Nephron progenitor cell (in vitro differentiated cells): ENCODE results near the gene AAK1.
"Not testable (repeated sequence)": the region's sequence is repeated elsewhere in the genome, so short reads cannot be mapped to it uniquely, and the experiment has no call there.

Experiments used
- DNase-seq: peaks from one replicate; pipeline ENCODE4 v3.0.0; 2021
- H3K27ac Mint-ChIP-seq: 2 replicates; pipeline ENCODE4 v1.8.0; 2021; ENCODE audit warnings: mild to moderate bottlenecking, moderate library complexity, mixed read lengths
- H3K27me3 Mint-ChIP-seq: 2 replicates; pipeline ENCODE4 v1.8.0; 2021; ENCODE audit warnings: mild to moderate bottlenecking, low read depth, mixed read lengths; ENCODE audit not compliant: poor library complexity
- H3K36me3 Mint-ChIP-seq: 2 replicates; pipeline ENCODE4 v1.8.0; 2021; ENCODE audit warnings: low read depth, mixed read lengths
- H3K4me1 Mint-ChIP-seq: 2 replicates; pipeline ENCODE4 v1.8.0; 2021; ENCODE audit warnings: mixed read lengths
- H3K4me3 Mint-ChIP-seq: 2 replicates; pipeline ENCODE4 v1.8.0; 2021; ENCODE audit warnings: mild to moderate bottlenecking, moderate library complexity, mixed read lengths
- H3K9me3 Mint-ChIP-seq: 2 replicates; pipeline ENCODE4 v1.8.0; 2021; ENCODE audit warnings: mild to moderate bottlenecking, moderate library complexity, mixed read lengths
- TF ChIP-seq, protein P1 (sequence below): fragments of 200-600 bp; sonication (generic); IDR thresholded peaks from 2 replicates; pipeline ENCODE4 v1.5.0; 2021; ENCODE audit warnings: antibody characterized with exemption

Gene AAK1

GRCh38 chr2:69429491-69430183 is 213.9 kb downstream of the AAK1 start:
- DNase-seq: no peak
- Mint-ChIP-seq H3K27me3 (no peaks in the 10 kb centered on the region), H3K4me3 (no peak overlapping the region), H3K27ac (no peak overlapping the region), H3K36me3 (peaks cover 28% of the 10 kb centered on the region), H3K4me1 (peaks cover 4% of the 10 kb centered on the region), H3K9me3 (no peaks in the 10 kb centered on the region)
- TF ChIP-seq, protein P1, sequence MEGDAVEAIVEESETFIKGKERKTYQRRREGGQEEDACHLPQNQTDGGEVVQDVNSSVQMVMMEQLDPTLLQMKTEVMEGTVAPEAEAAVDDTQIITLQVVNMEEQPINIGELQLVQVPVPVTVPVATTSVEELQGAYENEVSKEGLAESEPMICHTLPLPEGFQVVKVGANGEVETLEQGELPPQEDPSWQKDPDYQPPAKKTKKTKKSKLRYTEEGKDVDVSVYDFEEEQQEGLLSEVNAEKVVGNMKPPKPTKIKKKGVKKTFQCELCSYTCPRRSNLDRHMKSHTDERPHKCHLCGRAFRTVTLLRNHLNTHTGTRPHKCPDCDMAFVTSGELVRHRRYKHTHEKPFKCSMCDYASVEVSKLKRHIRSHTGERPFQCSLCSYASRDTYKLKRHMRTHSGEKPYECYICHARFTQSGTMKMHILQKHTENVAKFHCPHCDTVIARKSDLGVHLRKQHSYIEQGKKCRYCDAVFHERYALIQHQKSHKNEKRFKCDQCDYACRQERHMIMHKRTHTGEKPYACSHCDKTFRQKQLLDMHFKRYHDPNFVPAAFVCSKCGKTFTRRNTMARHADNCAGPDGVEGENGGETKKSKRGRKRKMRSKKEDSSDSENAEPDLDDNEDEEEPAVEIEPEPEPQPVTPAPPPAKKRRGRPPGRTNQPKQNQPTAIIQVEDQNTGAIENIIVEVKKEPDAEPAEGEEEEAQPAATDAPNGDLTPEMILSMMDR: no peak

DNA sequence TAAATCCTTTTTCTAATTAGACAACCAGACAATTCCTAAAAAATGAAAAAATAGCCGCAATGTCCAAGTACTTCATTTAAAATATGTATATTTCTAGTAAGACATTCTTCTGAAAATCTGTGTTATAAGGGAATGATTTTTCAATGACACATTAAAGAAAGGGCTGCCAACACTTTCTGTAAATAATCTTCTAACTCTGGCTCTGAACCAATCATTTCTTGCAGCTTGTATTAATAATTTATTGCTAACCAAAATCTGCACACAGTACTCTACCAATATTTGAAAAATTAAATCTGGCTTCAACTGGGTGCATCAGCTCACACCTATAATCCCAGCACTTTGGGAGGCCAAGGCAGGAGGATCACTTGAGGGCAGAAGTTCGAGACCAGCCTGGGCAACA is 214.6 kb downstream of the AAK1 start:
- Mint-ChIP-seq H3K9me3 (no peaks in the 10 kb centered on the region), H3K4me3 (no peak overlapping the region), H3K27me3 (no peaks in the 10 kb centered on the region), H3K36me3 (peaks cover 24% of the 10 kb centered on the region), H3K27ac (no peak overlapping the region), H3K4me1 (no peaks in the 10 kb centered on the region)
- DNase-seq: no peak
- TF ChIP-seq, protein P1: no peak

DNA sequence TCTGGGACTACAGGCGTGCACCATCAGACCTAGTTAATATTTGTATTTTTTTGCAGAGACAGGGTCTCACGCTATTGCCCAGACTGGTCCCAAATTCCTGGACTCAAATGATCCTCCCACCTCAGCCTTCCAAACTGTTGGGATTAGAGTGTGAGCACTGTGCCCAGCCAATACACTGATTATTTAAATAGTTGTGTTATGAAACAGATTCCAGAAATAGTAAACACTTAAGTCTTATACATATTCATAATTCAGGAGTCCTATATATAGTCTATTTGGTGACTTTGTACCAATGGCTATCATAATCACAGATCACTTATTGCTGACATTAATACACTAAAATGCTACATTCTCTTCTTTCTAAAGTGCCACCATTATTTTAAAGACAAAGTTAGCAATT is 219.1 kb downstream of the AAK1 start:
- H3K36me3 Mint-ChIP-seq: peaks cover 46% of the 10 kb centered on the region
- no peaks in the 10 kb centered on the region for H3K9me3 Mint-ChIP-seq
- TF ChIP-seq, protein P1: no peak

DNA sequence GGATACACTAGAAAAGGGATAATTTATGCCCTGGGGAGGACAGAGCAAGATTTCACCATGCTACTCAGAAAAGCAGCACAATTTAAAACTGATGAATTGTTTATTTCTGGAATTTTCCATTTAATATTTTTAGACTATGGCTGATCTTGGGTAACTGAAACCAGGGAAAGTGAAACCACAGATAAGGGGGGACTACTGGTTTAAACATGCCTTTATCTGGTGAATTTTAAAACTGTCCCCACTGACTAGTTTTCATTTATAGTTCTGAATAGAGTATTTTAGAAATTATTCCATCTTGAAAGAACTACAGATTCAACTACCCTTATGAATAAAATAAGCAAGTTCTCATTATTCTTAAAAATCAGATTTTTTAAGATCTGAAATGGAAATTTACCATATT is 221.3 kb downstream of the AAK1 start:
- no peak overlapping the region for H3K4me3 Mint-ChIP-seq
- H3K27me3 Mint-ChIP-seq: no peaks in the 10 kb centered on the region
- TF ChIP-seq, protein P1: no peak
- no peak overlapping the region for H3K27ac Mint-ChIP-seq
- no peaks in the 10 kb centered on the region for H3K4me1 Mint-ChIP-seq
- H3K9me3 Mint-ChIP-seq: no peaks in the 10 kb centered on the region
- no peak for DNase-seq
- peaks cover 58% of the 10 kb centered on the region for H3K36me3 Mint-ChIP-seq

More for the DNA sequence above, 219.1 kb downstream of the AAK1 start:
- Mint-ChIP-seq H3K4me3 (no peak overlapping the region), H3K4me1 (no peaks in the 10 kb centered on the region), H3K27me3 (no peaks in the 10 kb centered on the region), H3K27ac (no peak overlapping the region)
- DNase-seq: no peak

DNA sequence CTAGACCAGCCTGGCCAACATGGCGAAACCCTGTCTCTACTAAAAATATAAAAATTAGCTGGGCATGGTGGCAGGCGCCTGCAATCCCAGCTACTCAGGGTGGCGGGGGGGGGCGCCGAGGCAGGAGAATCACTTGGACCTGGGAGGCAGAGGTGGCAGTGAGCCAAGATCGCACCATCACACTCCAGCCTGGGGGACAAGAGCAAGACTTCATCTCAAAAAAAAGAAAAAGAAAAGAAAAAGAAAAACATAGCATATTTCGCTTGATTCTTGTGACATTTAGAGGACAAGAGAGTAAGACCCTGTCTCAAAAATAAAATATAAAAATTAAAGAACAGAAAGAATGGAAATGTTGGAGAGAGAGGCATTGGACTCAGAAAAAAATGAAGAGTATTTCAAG is 224.4 kb downstream of the AAK1 start:
- not testable (repeated sequence) for H3K27me3 Mint-ChIP-seq, H3K4me1 Mint-ChIP-seq, H3K27ac Mint-ChIP-seq, DNase-seq, H3K4me3 Mint-ChIP-seq, H3K9me3 Mint-ChIP-seq
- H3K36me3 Mint-ChIP-seq: peaks cover 84% of the 10 kb centered on the region

DNA sequence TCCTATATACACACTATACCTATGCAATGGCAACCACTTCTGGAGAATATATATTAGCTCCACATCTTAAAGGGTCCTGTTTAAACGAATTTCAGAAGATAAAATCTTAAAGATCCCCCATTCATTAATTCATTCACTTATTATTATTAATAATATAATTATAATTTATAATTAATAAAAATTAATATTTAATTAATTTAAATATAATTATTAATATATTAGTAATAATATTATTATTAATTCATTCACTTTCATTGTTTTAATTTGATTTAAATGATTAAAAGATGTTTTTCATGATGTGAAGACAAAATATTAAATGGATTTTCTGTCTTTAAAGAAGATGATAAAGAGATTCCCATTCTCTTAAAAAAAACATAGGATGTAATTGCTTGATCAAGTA is 227.4 kb downstream of the AAK1 start:
- H3K27me3 Mint-ChIP-seq: no peaks in the 10 kb centered on the region
- no peak for DNase-seq
- no peaks in the 10 kb centered on the region for H3K9me3 Mint-ChIP-seq
- no peak overlapping the region for H3K27ac Mint-ChIP-seq
- TF ChIP-seq, protein P1: no peak
- H3K4me3 Mint-ChIP-seq: no peak overlapping the region
- H3K36me3 Mint-ChIP-seq: peaks cover 76% of the 10 kb centered on the region
- no peaks in the 10 kb centered on the region for H3K4me1 Mint-ChIP-seq
